ENCODE results near the gene RIN3.

The RIN3 gene

GRCh38 chr14:92684801-92685560 lies 171.4 kb downstream of the RIN3 start:
- DNase-seq (ENCODE audit: low read depth in 2 of 3, low spot score in 1 of 3) = no peak

- no peak for DNase-seq (ENCODE audit: low read depth in 2 of 3, low spot score in 1 of 3)
These were observed 172.3 kb downstream of the RIN3 start for GRCh38 chr14:92685784-92686355.

GRCh38 chr14:92686411-92686899 lies 172.9 kb downstream of the RIN3 start:
- no peak for DNase-seq (ENCODE audit: low read depth in 2 of 3, low spot score in 1 of 3)

GRCh38 chr14:92686900-92687427 lies 173.4 kb downstream of the RIN3 start:
- peak in 2 of 3 donors; percentile 45 to 86 for DNase-seq (ENCODE audit: low read depth in 2 of 3, low spot score in 1 of 3)

GRCh38 chr14:92687681-92688433 lies 174.3 kb downstream of the RIN3 start:
- no peak for DNase-seq (ENCODE audit: low read depth in 2 of 3, low spot score in 1 of 3)

GRCh38 chr14:92688434-92689375 lies 175.1 kb downstream of the RIN3 start:
- DNase-seq (ENCODE audit: low read depth in 2 of 3, low spot score in 1 of 3) = no peak

- no peak for DNase-seq (ENCODE audit: low read depth in 2 of 3, low spot score in 1 of 3)
These were observed 176.8 kb downstream of the RIN3 start for GRCh38 chr14:92690171-92691011.

- DNase-seq (ENCODE audit: low read depth in 2 of 3, low spot score in 1 of 3) = no peak
These were observed 179.2 kb downstream of the RIN3 start for GRCh38 chr14:92692822-92693226.

GRCh38 chr14:92693998-92694795 lies 180.6 kb downstream of the RIN3 start:
- DNase-seq (ENCODE audit: low read depth in 2 of 3, low spot score in 1 of 3) = no peak

GRCh38 chr14:92694807-92695206 lies 181.2 kb downstream of the RIN3 start:
- DNase-seq (ENCODE audit: low read depth in 2 of 3, low spot score in 1 of 3) = no peak

- no peak for DNase-seq (ENCODE audit: low read depth in 2 of 3, low spot score in 1 of 3)
These were observed 182.0 kb downstream of the RIN3 start for GRCh38 chr14:92695562-92695961.

GRCh38 chr14:92696366-92696765 lies 182.8 kb downstream of the RIN3 start:
- DNase-seq (ENCODE audit: low read depth in 2 of 3, low spot score in 1 of 3) = no peak

- no peak for DNase-seq (ENCODE audit: low read depth in 2 of 3, low spot score in 1 of 3)
These were observed 184.8 kb downstream of the RIN3 start for GRCh38 chr14:92698393-92698792.

- no peak for DNase-seq (ENCODE audit: low read depth in 2 of 3, low spot score in 1 of 3)
These were observed 188.2 kb downstream of the RIN3 start for GRCh38 chr14:92701826-92702225.

- DNase-seq (ENCODE audit: low read depth in 2 of 3, low spot score in 1 of 3) = no peak
These were observed 188.9 kb downstream of the RIN3 start for GRCh38 chr14:92702441-92702918.

GRCh38 chr14:92703516-92703915 lies 189.9 kb downstream of the RIN3 start:
- DNase-seq (ENCODE audit: low read depth in 2 of 3, low spot score in 1 of 3) = no peak

GRCh38 chr14:92704036-92704804 lies 190.6 kb downstream of the RIN3 start:
- DNase-seq (ENCODE audit: low read depth in 2 of 3, low spot score in 1 of 3) = no peak

GRCh38 chr14:92704821-92705220 lies 191.2 kb downstream of the RIN3 start:
- no peak for DNase-seq (ENCODE audit: low read depth in 2 of 3, low spot score in 1 of 3)
